Dedifferentiated amniotic fluid mesenchymal stem cell (primary cell): ENCODE results near the gene SCYL1.

ENCODE experiments used
- DNase-seq: peaks from one replicate; pipeline ENCODE4 v3.0.0-alpha.2; 2016; ENCODE audit errors: extremely low spot score

SCYL1 gene

DNA sequence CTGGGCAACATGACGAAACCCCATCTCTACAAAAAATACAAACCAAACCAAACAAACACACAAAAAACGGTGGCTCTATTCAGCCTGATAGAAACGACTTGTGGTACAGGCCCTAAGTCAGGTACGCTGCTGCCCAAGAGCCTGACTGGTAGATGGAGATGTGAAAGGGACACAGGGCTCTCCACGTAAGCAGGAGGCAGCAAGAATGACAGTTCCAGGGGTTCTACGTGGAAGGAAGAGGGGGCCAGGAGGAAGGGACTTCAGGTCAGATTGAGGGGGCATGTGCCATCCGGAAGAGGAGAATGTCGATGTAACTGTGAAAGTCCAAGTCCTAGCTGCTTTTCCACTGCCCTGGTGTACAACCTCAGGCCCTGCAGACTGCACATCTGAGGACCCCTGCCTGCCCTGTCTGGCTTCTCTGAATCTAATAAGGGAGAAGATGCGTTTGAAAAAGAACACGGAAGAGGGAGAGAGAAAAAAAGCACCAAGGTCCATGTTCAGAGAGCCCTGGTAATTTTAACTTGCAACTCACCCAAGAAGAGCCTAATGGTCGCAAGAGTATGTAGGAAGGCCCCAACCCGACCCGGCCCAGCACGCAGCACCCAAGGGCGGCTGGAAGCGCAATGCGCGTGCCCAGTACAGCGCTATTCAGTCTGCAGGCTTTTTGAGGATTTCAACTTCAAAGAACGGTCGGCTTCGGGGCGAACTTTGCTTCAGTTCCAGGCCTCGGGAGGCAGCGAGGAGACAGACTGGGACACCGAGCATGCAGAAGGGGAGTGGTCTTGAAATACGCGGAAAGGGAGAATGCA, 44.5 kb downstream of the SCYL1 start:
- peak; percentile 39 for DNase-seq

DNA sequence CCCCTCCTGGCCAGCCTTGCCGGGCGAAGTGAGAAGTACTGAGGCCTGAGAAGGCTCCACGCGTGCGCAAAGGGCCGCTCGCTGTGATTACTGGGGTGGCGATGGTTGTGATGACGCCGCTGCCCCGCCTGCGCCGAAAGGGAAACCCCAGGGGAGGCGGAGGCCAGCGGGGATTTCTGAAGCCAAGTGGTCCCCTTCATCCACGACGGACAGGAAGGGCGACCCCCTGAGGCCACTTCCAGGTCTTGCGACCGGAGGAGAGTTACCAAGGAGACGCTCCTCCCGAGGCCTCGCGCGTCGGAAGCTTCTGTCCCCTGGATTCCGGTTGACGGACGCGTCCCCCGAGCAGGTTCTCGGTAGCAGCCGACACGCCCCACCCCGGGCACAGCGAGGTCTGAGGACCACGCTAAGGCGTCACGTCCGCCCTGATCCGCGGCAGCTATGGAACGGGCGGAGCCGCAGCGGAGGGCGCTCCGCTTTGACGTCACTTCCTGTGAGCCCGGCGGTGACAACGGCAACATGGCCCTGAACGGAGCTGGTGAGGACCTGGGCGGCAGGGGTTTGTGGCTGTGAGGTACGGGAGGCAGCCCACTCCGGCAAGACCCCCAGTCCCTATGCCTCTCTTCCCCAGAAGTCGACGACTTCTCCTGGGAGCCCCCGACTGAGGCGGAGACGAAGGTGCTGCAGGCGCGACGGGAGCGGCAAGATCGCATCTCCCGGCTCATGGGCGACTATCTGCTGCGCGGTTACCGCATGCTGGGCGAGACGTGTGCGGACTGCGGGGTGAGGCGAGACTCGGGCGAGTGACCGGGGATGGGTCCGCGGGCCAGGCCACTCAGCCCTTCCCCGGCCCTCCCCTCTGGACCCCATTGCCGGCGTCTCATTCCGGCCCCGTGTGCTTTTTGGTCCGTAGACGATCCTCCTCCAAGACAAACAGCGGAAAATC, 45.4 kb downstream of the SCYL1 start, which contains the start of gene ZNRD2:
TSS of gene ZNRD2 (plus strand) at position 505 of the 946 bp plus-strand sequence. CDS start at position 520, 15 bp downstream.
- DNase-seq: peak; percentile 97

- no peak for DNase-seq
Measured at GRCh38 chr11:65571420-65571819, 46.5 kb downstream of the SCYL1 start.

DNA sequence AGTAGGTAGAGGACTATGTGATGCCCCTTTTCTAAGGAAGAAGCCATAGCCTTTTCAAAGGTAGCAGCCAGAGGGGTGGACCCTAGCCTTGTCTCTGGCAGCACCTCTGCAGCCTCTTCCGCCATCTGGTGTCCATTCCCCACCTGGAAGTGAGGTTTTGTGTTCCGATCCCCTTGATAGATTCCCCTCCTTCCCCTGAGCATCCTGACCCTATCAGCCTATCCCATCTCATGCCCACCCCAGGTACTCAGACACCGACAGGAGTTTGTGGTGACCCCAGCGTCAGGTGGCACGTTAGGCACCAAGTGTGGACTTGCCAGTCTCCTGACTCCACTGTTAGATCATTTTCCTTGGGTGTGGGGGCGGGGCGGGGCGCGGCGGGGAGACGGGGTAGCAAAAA, 47.1 kb downstream of the SCYL1 start:
- no peak for DNase-seq

- peak; percentile 75 for DNase-seq
Measured at GRCh38 chr11:65572356-65573051, 47.6 kb downstream of the SCYL1 start, which contains the start of gene FAM89B. FAM89B (plus strand) TSS chr11:65572538; CDS start chr11:65572670, 132 bp downstream.

- DNase-seq: no peak
Measured at GRCh38 chr11:65573391-65574079, 48.7 kb downstream of the SCYL1 start.

DNA sequence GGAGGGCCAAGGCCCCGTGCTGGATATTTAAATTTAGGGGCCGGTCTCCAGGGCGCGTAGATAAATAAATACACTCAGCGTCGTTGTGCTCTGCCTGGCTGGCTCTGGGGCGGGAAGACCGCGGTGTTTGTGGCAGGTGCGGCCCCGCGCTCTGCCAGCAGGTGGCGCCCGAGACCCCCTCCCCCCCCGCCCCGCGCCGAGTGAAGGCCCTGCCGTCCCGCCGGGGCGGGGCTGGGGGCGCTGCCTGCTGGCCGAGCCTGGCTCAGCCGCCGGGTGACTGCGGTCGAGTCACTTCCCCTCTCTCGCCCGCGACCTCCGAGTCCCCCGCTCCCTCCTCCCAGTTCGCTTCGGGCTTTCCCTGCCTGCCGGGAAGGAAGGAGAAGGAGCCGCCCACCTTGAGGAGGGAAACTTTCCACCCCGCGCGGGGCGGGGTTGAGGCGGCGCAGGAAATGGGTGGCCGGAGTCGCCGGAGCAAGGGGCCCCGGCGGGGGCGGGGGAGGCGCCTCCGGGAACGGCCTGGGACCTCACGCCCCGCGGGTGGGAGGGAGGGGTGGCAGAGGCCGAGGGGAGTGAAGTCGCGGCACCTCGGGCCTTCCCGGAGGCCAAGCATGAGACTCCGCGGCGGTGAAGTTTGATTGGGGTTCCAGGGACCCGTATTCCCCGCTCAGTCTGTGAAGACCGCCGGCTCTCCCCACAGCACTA, 49.4 kb downstream of the SCYL1 start:
- DNase-seq: peak; percentile 84

DNA sequence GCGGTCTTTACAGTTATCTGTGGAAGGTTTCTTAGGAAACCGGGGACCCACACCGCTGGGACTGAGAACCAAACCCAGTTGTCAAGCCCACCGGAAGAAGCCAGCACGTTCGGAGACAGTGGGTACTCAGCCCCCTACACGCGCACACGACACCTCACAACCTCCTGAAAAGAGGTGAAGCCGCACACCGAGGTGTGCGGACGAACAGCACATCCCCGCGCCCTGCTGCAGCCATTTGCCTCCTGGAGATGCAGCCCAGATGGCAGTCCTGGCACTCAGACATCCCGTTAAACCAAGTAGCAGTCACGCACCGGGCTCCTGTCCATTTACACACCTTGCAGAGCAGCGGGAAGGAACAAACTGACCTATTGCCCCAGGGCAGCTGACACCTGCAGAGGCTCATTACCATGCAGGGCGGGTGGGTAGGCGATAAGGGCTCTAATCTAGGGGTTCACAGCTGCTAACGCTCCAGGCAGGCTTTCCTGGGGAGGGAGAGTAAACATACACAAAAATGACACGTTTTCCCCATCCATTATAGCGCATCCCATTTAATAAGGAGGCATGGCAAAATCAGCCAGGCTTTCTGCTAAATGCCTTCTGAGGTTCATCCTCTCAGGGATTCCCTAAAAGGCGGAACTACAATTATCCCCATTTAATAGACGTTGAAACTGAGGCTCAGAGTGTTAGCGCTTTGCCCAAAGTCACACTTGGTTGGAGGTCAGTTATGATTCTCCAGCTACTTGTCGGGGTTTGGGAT, 50.1 kb downstream of the SCYL1 start:
- no peak for DNase-seq

DNA sequence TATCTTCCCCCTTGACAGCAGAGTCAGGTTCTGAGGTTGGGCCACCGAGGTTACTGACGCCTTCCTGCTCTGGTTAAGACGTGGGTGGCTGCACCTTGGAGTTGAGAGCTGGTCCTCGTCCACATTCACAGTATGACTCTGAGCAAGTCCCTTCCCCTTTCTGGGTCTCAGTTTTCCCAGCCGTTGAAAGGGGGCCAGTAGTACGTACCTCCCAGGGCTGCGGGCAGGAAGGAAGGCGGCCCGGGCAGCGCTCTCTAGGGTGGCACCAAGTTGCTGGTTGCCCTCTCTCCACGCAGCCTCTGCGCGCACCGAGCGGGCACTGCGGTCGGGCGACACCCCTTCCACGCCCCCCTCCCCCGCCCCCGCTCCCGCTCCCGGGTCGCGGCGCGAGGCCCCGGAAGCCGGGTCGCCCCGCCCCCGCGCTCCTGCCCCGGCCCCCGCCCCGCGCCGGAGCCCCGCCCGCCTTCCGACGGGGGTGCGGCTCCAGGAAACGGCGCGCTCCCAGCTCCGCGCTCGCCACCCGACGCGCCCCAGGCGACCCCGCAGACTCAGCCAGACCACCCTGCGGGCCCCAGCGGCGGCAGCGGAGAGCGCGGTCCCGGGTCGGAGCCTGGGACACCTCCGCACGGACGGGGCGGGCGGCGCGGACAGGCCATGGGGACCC, 50.8 kb downstream of the SCYL1 start, which contains the start of gene EHBP1L1:
TSS of gene EHBP1L1 (plus strand) at position 486 of the 664 bp plus-strand sequence. CDS start 250 bp downstream, outside the sequence.
- no peak for DNase-seq

- DNase-seq: no peak
Measured at GRCh38 chr11:65576232-65576866, 51.5 kb downstream of the SCYL1 start.

GRCh38 chr11:65576867-65577755, 52.2 kb downstream of the SCYL1 start:
- DNase-seq: no peak

DNA sequence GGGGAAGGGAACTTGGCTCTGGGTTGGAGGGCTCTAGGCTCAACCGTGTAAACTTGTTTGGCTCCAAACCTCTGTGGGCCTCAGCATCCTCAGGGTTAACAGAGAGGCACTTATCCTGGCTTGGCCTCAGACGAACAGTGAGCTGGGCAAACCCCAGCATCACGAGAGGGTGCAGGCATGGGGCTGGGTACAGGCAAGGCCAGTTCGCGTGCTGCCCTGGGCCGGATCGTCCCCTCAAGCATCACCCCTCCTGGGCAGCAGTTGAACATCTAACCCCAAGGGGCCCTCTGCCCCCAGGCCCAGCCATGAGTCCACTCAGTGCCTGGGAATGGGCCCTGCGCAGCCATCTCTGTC, 52.9 kb downstream of the SCYL1 start:
- DNase-seq: no peak

GRCh38 chr11:65578134-65578533, 53.3 kb downstream of the SCYL1 start:
- DNase-seq: no peak

GRCh38 chr11:65578667-65579066, 53.8 kb downstream of the SCYL1 start:
- DNase-seq: no peak

DNA sequence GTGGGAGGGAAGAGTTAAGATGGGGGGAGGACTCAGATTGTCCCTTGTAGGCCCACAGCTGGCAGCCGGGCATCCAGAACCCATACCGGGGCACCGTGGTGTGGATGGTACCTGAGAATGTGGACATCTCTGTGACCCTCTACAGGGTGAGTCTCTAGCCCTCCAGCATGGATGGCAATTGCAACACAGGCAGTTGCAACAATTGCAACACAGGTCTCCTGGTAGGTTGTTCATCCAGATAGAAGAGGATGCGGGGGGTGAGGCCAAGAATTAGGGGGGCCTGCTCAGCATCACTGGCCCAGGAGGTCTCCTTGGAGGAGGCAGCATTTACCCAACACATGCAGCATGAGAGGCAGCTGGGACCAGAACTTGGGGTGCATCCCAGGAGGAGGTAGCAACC, 54.4 kb downstream of the SCYL1 start:
- DNase-seq: no peak

GRCh38 chr11:65580031-65580692, 55.3 kb downstream of the SCYL1 start:
- no peak for DNase-seq

DNA sequence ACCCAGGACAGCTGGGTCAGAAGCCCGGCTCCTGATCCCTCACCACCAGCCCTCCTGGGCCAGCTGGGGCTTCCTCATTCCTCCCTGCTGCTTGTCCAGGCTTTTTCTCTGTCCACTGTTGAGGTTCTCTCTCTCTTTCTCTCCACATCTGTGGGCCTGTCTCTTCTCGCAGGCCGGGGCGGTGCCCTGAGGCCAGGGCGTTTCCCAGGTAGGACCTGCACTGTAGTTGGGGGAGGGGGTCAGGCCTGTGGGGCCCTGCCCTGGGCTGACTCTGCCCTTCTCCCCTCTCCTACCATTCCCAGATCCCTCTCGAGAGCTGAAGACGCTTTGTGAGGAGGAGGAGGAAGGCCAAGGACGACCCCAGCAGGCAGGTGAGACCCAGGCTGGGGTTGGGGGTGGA, 55.9 kb downstream of the SCYL1 start:
- no peak for DNase-seq
